SH-SY5Y (cell line): ENCODE results near the gene GP9.

Experiments
- GATA2 ChIP-seq: IDR thresholded peaks from 2 replicates; pipeline ENCODE4 v1.6.1; 2011; ENCODE audit warnings: mild to moderate bottlenecking, low read depth, low read length
- GATA3 ChIP-seq: IDR thresholded peaks from 2 replicates; pipeline ENCODE4 v1.6.1; 2011; ENCODE audit warnings: low read depth, mild to moderate bottlenecking, low read length, moderate library complexity

GRCh38 chr3:129017484-129017899, 43.1 kb upstream of the GP9 start:
- TF ChIP-seq GATA2 = no peak
- TF ChIP-seq GATA3 = no peak
